SK-N-SH treated with all-trans-retinoic acid at 6 μM for 48 hours (cell line): ENCODE results near the gene PHKA2.

ENCODE experiments used
- CREB5 ChIP-seq: fragments of 250-450 bp; sonication (Bioruptor Pico); IDR thresholded peaks from 2 replicates; pipeline ENCODE4 v1.5.1; 2020; ENCODE audit warnings: low read depth, mild to moderate bottlenecking, moderate library complexity
- PPARA ChIP-seq: fragments of 250-450 bp; sonication (Bioruptor Pico); IDR thresholded peaks from 2 replicates; pipeline ENCODE4 v1.5.0; 2020; ENCODE audit warnings: mild to moderate bottlenecking, borderline replicate concordance
- ZC3H10 ChIP-seq: fragments of 250-450 bp; sonication (Bioruptor Pico); IDR thresholded peaks from 2 replicates; pipeline ENCODE4 v1.5.1; 2021; ENCODE audit warnings: mild to moderate bottlenecking, moderate library complexity
- ZNF8 ChIP-seq: fragments of 450-650 bp; formaldehyde crosslinking; IDR thresholded peaks from 2 replicates; pipeline ENCODE4 v1.5.0; 2020; ENCODE audit warnings: mild to moderate bottlenecking, moderate library complexity

GRCh38 chrX:18871970-18872369 lies 111.9 kb downstream of the PHKA2 start:
- no peak for TF ChIP-seq ZNF8 (CRISPR knock-in tag)
- TF ChIP-seq ZC3H10 (CRISPR knock-in tag), result no peak
- TF ChIP-seq CREB5 (CRISPR knock-in tag), result no peak
- TF ChIP-seq PPARA (CRISPR knock-in tag), result no peak
